G401.6 (cell line): ENCODE results near the gene FOXP2.
"Not testable (repeated sequence)": the region's sequence is repeated elsewhere in the genome, so short reads cannot be mapped to it uniquely, and the experiment has no call there.

Experiments
- FAIRE-seq: peaks from 2 replicates; lab custom pipeline; 2012; peaks lifted over from hg19 to GRCh38; lab: Jason Lieb, UNC

The FOXP2 gene

DNA sequence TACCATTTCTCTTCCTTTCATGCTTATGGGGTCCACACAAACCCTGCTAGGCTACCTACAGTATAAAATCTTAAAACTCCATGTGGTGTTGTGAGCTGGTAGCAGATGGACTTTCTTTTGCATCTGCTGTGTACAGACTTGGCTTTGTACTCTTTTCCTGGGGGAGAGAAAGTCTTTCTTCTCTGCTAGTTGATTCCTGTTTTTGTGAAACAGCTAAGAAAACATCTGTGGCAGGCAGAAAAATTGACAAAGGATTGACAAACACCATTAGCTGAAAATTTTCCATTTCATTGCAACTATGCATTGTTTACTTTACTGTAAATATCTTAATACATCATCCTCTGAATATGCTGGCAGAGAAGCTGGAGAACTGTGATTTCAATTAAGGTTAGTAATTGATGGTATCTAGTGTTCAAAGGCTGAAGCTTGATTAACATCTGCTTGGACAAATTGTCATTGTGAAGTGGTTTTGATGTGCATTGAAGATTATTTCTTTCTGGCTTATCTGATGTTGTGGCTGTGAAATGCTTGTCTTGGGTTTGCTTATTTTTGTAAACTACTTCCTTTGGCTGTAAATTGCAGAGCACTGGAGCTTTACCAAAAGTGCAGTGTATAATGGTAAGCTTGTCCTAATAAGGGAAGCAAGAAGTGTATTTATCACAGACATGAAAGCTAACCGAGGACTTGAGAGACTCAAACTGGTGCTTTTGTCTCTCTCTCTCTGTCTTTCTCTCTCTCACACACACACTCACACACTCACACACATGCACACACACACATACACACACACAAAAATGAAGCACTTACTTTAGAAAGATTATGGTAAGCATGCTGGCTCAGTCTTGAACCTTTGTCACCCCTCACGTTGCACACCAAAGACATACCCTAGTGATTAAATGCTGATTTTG, at the start of gene FOXP2:
Gene FOXP2, plus strand, starts transcription at position 660 of the 908 bp plus-strand sequence. CDS start 11,697 bp downstream, outside the sequence.
- no peak for FAIRE-seq

DNA sequence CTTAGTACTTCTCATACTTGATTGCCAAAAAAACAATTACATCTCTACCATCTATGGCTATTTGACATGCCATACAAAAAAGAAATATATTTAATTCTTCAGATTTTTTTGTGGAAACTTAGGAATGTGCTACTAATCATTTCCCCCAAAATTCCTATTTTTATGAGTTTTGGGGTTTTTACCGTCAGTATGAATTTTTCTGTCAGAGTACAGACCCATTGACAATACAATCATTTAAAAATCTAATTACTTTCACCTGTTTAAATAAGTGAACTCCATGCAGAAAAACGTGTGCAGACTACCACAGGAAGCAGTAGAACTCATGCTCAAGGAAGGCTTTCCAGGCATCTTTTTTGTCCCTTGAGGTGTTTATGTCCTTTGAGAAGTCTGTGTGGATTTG, 48.8 kb upstream of the FOXP2 start:
- no peak for FAIRE-seq

DNA sequence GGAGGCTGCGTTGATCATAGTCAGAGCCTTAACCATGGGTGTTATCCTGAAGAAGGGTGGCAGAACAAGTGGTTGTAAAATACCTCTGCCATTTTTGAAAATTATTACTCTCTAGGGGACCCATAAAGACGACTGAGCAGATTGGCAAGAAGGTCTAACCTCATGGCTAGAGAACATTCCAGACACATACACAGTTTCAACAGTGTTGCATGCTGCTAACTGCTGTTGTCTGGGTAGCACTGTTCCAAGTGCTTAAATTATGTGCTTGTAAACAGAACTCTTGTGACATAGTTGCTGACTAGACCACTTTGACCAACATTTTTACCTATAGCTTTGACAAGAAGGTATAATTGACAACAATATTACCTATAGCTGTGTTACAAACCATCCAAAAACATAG, 46.1 kb upstream of the FOXP2 start:
- no peak for FAIRE-seq

DNA sequence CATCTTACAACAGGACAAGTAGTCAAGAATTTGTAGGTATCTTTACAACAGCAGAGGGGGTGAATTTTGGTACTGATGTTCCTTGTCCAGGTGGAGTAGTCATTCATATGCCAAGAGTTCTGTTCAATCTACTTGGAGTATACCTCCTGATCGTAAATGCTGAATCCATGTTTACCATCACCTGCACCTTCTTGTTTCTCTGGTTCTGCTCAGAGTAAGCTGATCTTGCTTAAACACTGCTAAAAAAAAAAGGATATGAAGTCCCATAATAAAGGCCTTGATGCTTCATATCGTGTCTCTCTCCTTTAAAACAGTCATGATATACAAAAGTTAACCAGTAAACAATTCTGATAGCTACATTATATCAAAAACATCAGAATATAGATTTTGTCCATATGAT, 45.3 kb upstream of the FOXP2 start:
- no peak for FAIRE-seq

DNA sequence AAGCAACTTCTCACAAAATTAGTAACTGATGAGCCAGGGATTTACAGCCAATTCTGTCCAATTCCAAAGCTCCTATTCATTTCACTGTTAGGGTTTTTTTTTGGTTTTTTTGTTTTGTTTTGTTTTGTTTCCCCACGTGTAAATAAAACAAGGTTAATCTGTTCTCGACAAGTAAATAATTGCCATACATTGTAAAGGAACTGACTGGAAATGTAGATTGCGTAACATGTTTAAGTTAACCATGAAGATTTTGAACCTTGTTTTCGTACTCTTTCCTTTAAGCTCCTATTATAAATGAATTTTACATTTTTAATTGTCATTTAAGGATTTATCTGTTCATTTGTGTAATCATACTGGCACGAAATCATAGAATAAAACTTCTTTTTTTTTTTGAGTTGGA, 42.0 kb upstream of the FOXP2 start:
- no peak for FAIRE-seq

DNA sequence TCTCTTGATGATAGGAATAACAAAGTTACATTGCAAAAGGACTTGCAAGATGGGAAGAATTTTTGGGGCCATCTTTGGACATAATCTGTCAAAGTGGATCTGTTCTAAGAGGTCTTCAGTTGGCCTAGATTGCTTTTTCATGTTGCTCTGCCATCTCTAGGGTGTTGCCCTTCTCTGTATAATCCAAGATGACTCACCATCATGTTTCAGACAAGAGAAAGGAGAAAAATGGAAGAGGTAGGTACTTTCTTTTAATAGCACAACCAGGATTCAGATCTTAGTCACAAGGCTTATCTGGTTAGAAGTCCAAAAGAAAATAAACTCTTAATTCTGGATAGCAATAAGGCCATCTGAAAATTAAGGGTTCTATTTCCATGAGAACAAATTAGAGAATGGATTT, 38.7 kb upstream of the FOXP2 start:
- no peak for FAIRE-seq

DNA sequence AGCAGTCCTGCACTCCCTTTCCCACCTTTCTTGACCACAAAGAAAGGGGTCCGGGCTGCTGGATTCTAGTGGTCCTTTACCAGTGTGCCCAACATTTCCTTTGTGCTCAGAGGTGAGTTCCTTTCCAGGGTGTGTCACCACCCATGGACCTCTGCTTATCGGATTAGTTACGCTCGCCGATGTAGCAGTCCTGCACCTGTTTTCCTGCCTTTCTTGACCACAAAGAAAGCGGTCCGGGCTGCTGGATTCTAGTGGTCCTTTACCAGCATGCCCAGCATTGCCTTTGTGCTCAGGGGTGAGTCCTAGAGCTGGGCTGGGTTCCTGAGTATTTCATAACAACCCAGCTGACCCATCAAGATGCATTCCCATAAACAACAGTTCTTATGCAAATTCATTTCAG, 30.7 kb upstream of the FOXP2 start:
- not testable (repeated sequence) for FAIRE-seq

DNA sequence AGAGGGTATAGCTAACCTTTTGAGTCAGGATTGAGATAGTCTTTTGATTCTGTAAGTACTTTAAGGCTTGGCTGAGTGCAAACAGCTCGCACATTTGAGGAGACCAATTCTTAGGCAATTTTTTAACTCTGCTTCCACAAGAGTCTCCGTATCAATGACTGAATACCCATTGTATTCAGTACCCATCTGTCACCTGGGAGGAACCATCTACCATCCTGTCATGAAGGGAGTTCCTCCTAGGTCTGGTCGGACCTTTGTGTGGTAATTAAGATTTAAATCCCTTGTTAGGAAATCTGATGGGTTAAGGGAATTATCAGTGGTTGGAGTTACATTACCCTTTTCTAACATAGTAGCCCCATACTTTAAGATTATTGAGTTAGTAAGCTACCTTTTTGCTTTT, 30.3 kb upstream of the FOXP2 start:
- not testable (repeated sequence) for FAIRE-seq

DNA sequence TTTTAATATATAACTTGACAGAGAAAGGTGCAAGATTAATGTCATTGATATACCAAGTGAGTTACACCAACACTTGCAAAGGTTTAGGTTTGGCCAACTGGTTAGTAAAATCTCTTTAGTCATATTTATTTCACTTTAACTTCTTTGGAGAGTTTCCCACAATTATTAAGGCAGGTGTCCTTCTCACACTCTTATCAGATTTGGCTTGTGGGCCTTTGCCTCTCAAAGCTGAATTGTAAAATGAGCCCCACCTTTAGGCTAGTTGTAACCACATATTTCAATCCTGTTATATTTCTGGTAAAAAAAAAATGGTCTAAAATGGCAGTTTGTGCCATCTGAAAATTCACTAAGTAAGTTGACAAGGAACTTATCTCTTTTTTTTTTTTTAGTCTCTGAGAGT, 26.6 kb upstream of the FOXP2 start:
- no peak for FAIRE-seq

DNA sequence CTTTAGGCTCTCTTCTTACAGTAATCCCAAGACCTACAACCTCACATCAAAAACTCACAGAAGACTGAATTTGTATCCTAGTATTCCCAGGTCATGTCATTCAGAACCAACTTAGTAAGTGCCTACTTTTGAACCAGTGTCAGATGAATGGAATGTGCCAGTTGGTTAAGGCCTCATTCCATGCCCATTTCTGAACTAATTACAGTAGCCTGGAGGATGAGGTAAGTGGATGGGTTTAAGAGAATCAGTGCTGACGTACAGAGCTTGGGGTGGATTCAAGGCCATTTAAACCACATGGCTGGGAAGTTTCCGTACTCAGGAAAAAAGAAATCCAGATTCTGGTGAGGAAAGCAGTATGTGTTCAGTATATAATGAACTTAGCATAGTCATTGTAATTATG, 21.9 kb upstream of the FOXP2 start:
- FAIRE-seq: no peak

DNA sequence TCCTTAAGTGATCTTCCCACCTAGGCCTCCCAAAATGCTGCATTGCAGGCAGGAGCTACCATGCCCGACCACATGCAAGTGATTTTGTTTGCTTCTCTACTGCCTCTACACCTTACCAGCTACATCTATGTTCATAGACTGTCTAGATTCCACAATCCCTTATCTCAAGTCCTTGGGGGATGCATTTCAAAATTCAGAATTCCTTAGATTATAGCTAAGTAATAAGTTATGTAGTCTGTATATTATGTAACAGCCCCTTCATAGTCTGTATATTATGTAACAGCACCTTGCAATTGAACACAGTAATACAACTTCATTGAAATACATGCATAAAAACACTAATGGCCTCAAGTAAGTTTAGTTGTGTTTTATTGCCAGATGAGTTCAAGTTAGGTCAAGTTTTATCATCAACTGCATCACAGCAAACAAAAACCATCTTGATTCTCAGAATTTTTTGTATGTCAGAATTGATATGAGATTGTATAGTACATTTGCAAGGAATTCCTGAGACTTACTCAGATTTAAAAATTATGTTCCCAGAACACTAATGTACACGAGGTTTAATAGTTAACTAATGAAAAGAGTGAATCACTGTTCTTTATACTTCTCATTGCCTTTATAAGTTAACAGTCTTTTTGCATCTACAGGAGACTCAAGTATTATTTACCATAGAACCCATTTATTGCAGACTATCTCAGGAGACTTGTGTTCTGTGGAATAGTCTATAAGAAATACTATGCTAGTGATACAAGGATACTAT, 11.6 kb upstream of the FOXP2 start:
- no peak for FAIRE-seq

DNA sequence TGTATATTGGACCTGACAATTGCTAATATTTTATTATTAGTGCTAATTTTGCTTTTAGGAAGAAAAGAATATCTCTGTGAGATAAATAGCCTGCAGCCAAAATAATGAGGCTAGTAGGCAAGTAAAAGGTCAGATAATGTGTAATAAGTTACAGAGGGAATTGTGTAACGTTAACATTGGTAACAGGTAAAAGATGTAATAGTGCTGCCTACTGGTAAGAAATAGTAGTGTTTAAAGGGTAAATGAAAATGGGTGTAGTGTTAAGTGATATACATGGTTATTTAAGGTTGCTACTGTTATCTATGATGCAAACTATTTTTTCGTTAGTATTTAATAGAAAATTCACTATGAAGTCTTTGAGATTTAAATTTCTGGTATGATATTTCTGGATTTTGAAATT, 9.2 kb upstream of the FOXP2 start:
- peak; percentile 93 for FAIRE-seq

DNA sequence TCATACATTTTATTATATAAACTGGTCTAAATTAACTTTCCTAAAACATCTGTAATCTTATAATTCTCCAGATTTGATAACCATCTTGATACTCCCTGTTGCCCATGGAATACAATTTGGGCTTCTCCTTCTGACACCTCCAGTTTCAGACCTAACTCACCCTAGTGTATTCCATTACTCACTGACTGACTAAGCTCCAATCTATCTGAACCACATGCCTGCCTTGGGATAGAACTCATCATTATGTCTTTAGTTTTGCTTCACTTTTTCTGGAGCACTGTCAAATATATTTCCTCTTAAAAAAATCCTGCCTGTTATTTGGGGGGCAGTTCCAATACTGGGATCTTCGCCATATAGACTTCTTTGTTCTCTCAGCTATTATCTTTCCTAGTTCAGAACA, 4.9 kb upstream of the FOXP2 start:
- no peak for FAIRE-seq

DNA sequence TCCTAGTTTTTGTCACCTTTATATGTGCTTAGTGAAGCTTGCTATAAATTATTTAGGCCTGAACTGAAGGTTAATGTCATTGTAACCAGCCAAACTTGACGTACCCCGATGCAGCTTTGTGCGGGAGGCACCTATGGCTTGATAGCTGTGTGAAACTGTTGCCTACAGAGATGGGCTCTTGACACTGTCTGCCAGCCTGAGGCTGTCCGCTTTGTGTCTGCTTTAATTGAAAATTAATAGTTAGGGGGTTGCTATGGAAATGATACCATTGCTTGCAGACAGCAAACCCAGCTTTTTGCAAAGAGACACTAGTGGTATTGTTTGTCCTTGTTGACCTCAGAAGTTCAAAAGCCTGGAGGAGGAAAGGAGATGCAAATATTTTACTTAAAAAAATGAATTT, 2.1 kb upstream of the FOXP2 start:
- FAIRE-seq: no peak

DNA sequence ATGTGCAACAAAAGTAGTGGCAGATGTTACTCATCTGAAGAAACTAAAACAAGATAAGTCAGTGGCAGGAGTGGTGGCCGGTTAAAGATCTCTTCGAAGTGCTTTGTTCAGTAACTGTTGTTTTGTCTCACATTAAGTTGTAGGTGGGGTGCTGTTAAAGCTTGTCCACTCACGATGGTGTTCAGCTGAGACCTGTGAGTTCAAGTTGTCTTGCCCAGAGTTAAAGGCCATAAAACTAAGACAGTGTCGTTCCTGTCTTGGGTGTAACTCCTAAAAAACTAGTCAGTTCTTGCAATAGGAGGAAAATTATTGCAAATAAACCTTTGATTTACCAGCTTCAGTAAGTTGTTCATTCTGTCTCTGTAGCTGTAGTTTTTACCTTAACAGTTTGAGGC, 857 bp upstream of the FOXP2 start:
- no peak for FAIRE-seq

DNA sequence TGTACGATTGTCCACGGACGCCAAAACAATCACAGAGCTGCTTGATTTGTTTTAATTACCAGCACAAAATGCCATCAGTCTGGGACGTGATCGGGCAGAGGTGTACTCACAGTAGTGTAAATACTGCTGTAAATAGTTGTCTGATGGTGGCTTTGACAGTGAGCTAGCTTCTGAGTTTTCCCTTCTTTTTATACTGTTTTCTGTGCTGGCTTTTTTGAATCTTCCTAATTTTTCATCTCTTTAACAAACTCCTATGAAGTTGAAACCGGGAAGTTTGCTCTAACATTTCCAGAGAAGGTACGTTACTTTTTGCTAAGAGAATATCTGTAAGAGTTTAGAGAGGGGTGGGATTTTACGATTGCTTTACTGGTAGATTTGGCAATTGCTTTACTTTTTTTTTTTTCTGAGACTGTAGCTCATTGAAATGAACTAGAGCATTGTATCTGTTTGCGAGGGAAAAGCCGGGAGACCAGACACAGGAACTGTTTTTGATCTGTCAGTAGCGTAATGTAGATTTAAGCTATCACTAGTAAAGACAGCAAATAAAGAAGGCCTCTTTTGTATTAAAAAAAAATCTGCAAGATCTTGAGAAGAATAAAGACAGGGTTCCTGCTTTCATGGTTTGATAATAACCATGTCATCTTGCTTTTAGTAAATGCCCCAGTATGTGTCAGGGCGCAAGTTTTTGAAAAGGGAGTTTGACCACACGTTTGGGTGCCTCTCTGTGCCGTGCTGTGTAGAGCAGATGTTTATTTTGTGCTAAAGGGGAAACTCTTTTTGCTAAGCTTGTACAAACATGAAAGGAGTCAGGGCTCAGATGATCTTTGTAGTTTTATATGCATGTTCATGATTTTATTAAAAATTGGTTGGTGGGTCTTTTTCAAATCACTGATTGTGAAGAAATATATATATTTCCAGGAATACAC, 712 bp downstream of the FOXP2 start:
- FAIRE-seq: no peak

DNA sequence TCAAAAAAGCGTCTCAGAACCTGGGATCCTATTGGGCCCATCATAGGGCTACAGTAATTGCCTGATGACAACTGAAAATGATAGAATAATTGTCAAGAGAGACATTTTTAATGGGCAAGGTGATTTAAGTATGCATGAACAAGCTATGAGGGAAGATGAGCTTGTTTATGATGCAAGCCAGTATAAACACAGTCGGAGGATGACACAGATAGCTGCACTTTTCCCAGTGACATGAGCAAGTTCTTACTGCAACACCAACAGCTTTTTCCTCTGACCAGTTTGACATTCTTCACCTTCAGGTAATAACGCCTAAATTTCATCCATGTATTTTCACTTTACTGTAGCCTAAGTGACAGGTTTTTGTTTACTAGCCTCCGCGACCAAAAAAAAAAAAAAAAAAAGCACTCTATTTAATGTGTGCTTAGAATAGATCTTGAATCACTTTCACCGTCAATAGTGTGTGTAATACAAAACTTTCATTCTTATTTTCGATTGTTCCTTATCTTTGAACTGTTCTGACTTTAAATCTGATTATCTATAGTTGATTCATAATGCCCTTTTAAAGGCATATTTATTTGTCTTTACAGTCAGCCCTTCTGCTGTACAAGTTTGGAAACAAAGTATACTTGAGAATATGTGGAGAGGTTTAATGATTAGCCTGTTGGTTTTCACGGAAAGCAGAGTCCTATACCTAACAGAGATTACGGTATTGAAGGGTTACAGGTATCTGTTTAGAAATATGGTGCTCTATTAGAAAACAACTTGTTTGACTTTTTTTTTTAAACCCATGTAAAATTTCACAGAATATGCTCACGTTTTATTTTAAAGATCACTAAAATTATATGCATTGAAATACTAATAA, 1.7 kb downstream of the FOXP2 start:
- FAIRE-seq: peak; percentile 15

DNA sequence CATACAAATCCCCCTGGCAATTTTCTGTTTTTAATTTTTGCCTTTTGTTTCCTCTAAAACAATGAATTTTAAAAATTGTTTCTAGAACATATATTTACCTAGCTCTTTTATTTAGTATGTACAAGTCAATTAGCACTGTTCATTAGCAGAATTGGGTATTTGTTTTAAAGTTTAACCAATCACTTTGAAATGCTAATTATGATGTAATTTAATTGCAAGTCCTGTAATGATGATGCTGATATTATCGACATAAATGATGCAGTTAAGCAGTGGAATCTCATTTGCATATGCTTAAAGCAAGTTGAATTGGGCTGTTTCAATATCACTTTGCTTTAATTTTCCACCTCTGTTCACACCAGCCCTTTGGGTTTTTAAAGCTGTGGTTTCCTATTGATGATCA, 2.7 kb downstream of the FOXP2 start:
- FAIRE-seq: no peak

DNA sequence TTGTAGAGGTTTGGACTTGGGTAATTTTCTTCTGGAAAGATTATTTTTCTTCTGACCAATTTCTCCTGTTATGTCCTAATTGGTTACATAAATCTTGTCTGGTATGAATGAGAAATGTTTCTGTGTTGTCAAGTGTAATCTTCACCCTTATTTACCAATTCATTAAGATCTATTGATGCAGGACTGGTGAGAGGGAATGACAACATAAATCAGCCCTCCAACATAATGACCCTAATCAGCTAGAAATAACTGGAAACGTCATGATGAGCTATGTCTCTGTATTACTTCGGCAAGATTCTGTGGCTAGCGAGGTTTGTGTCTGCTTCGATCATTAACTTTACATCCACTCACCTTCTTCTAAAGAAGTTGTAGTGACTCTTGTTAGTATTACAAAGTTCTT, 3.5 kb downstream of the FOXP2 start:
- no peak for FAIRE-seq

DNA sequence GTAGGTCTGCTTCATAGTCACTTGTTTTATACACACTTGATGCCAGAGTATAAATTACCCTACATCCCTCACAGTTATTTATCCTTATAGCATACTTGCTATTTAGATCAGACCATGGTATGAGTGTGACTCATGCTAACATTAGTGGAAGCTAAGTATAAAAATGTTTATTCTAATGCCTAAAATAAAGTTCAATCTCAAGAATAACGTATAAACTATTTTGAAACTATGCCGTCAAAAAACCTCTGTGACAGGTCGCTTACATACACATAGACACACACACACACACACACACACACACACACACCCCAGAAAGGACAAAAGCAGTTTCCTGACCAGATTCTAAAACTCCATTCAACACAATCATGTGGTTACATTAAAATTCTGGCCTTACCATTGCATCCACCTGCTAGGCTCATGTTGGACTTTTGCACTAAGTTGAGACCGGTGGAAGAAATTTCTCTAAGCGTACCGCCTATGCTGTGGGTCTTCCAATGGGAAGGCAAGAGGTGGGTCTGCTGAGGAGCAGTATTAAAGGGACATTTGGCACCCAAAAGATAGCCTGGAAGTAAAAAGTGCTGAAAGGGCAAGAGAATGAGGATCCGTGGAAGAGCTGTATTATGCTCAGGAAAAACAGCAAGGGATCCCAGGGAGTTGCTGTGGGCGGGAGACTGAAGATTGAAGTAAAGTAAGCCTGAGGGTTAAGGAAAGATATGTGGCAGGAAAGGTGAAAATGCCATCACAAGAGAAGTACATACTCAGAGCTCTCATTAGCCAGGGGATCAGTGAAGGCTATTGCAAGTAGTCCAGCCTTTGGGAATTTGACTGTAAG, 5.0 kb downstream of the FOXP2 start:
- FAIRE-seq: no peak
